ENCODE results near the gene PUS1. TPM values are rescaled to one million over a fixed set of nuclear protein-coding genes. Genes with fewer than 3 reads are reported as not detected.
A peak's percentile ranks its signal among the peaks of the same experiment; 100 is the strongest.
"Not testable (repeated sequence)": the region's sequence is repeated elsewhere in the genome, so short reads cannot be mapped to it uniquely, and the experiment has no call there.

Gene PUS1
- total and polyA plus RNA-seq, 8 donors: 7.6 to 35.4 (median 14.7) TPM

- no peak for FAIRE-seq
- ATAC-seq: no peak
- Histone ChIP-seq H3K27me3 (no peaks in the 10 kb centered on the region), H3K36me3 (peaks cover 0 to 68% (median 11%) of the 10 kb centered on the region in 3 donors), H3K4me3 (no peak overlapping the region), H3K27ac (no peak overlapping the region), H3K9me3 (no peaks in the 10 kb centered on the region), H3K4me1 (no peaks in the 10 kb centered on the region)
- intact Hi-C loops (cut with DNase I): no loop called here
- TF ChIP-seq CTCF (IDR thresholded peaks at IDR 0.05): no peak
- 90 to 91% methylated on average over 6 of the region's 6 CpGs for WGBS, 2 donors
- no peak for DNase-seq
Measured at GRCh38 chr12:131983554-131983953, 54.5 kb downstream of the PUS1 start.

- intact Hi-C loops (cut with DNase I): no loop called here
- Histone ChIP-seq H3K27ac (no peak overlapping the region), H3K4me3 (no peak overlapping the region), H3K36me3 (peaks cover 0 to 68% (median 14%) of the 10 kb centered on the region in 3 donors), H3K9me3 (no peaks in the 10 kb centered on the region), H3K27me3 (no peaks in the 10 kb centered on the region), H3K4me1 (no peaks in the 10 kb centered on the region)
- FAIRE-seq (no peak), ATAC-seq (peak in 1 of 4 donors; percentile 36), DNase-seq (no peak)
- no peak for TF ChIP-seq CTCF (IDR thresholded peaks at IDR 0.05)
- 90 to 99% methylated on average over 3 of the region's 3 CpGs for WGBS, 2 donors
Measured at GRCh38 chr12:131984334-131984733, 55.3 kb downstream of the PUS1 start.

GRCh38 chr12:131985510-131985875, 56.4 kb downstream of the PUS1 start:
- peaks cover 0 to 74% (median 16%) of the 10 kb centered on the region in 3 donors for H3K36me3 ChIP-seq
- peak in 2 of 4 donors; percentile 28 to 41 for ATAC-seq
- H3K9me3 ChIP-seq; H3K4me1 ChIP-seq; FAIRE-seq; intact Hi-C loops (cut with DNase I); H3K27me3 ChIP-seq; H3K4me3 ChIP-seq; DNase-seq; H3K27ac ChIP-seq: not testable (repeated sequence)
- WGBS, 2 donors: 90 to 92% methylated on average over 11 of the region's 11 CpGs

GRCh38 chr12:131986361-131986760, 57.3 kb downstream of the PUS1 start:
- intact Hi-C loops (cut with DNase I): no loop called here
- no peaks in the 10 kb centered on the region for H3K27me3 ChIP-seq
- TF ChIP-seq CTCF (IDR thresholded peaks at IDR 0.05): no peak
- no peaks in the 10 kb centered on the region for H3K9me3 ChIP-seq
- WGBS, 2 donors: 94 to 95% methylated on average over 17 of the region's 17 CpGs
- peaks cover 0 to 74% (median 22%) of the 10 kb centered on the region in 3 donors for H3K36me3 ChIP-seq
- H3K4me1 ChIP-seq: no peaks in the 10 kb centered on the region
- FAIRE-seq (no peak), ATAC-seq (no peak), DNase-seq (no peak)
- H3K4me3 ChIP-seq: no peak overlapping the region
- no peak overlapping the region for H3K27ac ChIP-seq

GRCh38 chr12:131986910-131987309, 57.8 kb downstream of the PUS1 start:
- no peak for FAIRE-seq
- Histone ChIP-seq H3K9me3 (no peaks in the 10 kb centered on the region), H3K27me3 (no peaks in the 10 kb centered on the region), H3K27ac (no peak overlapping the region), H3K4me3 (no peak overlapping the region), H3K4me1 (no peaks in the 10 kb centered on the region), H3K36me3 (peaks cover 0 to 74% (median 25%) of the 10 kb centered on the region in 3 donors)
- WGBS, 2 donors: 88 to 89% methylated on average over 5 of the region's 5 CpGs
- intact Hi-C loops (cut with DNase I): no loop called here
- no peak for TF ChIP-seq CTCF (IDR thresholded peaks at IDR 0.05)
- no peak for ATAC-seq
- no peak for DNase-seq
